ENCODE measurements around the gene MAP1B.

The MAP1B gene

GRCh38 chr5:72107131-72107900 lies at the start of gene MAP1B:
Gene MAP1B, plus strand, starts transcription at chr5:72107475. Its CDS starts 57 bp downstream, at chr5:72107532.
- Histone ChIP-seq H3K27me3 (ENCODE audit: insufficient read depth, low read depth) (no peaks in the 10 kb centered on the region), H3K27ac (peak within 1 kb of the TSS; percentile 50; the same call in 1 of the 2 replicates), H3K4me2 (peak within 1 kb of the TSS; percentile 73), H3K4me3 (IDR thresholded peaks at IDR 0.05; ENCODE audit: insufficient read depth, low read depth, low read length) (peak within 1 kb of the TSS; percentile 53), H3K9ac (peak within 1 kb of the TSS; percentile 65; the same call in 1 of the 2 replicates), H3K4me1 (ENCODE audit: low read depth, poor library complexity, severe bottlenecking) (peaks cover 7% of the 10 kb centered on the region), H2AFZ (ENCODE audit: low read depth) (peak within 1 kb of the TSS; percentile 71), H3K79me2 (ENCODE audit: insufficient read depth, low read depth) (no peaks in the 10 kb centered on the region), H3K36me3 (ENCODE audit: insufficient read depth) (no peaks in the 10 kb centered on the region), H4K20me1 (ENCODE audit: insufficient read depth) (no peaks in the 10 kb centered on the region)
- TF ChIP-seq CTCF (conservative IDR thresholded peaks at IDR 0.05; ENCODE audit: low read depth, low read length): no peak

GRCh38 chr5:72057816-72058215 lies 49.5 kb upstream of the MAP1B start:
- Histone ChIP-seq H3K4me3 (IDR thresholded peaks at IDR 0.05; ENCODE audit: insufficient read depth, low read depth, low read length) (no peak overlapping the region), H3K79me2 (ENCODE audit: insufficient read depth, low read depth) (no peaks in the 10 kb centered on the region), H3K9ac (no peak overlapping the region), H3K27me3 (ENCODE audit: insufficient read depth, low read depth) (no peaks in the 10 kb centered on the region), H3K36me3 (ENCODE audit: insufficient read depth) (no peaks in the 10 kb centered on the region), H3K4me2 (no peak overlapping the region), H3K4me1 (ENCODE audit: low read depth, poor library complexity, severe bottlenecking) (no peaks in the 10 kb centered on the region), H4K20me1 (ENCODE audit: insufficient read depth) (no peaks in the 10 kb centered on the region), H3K27ac (no peak overlapping the region), H2AFZ (ENCODE audit: low read depth) (no peak overlapping the region)
- TF ChIP-seq CTCF (conservative IDR thresholded peaks at IDR 0.05; ENCODE audit: low read depth, low read length): no peak

GRCh38 chr5:72063219-72063819 lies 44.0 kb upstream of the MAP1B start:
- H3K79me2 ChIP-seq (ENCODE audit: insufficient read depth, low read depth): no peaks in the 10 kb centered on the region
- no peaks in the 10 kb centered on the region for H4K20me1 ChIP-seq (ENCODE audit: insufficient read depth)
- H3K4me2 ChIP-seq: no peak overlapping the region
- TF ChIP-seq CTCF (conservative IDR thresholded peaks at IDR 0.05; ENCODE audit: low read depth, low read length): no peak
- H3K36me3 ChIP-seq (ENCODE audit: insufficient read depth): no peaks in the 10 kb centered on the region
- H3K27ac ChIP-seq: no peak overlapping the region
- H3K27me3 ChIP-seq (ENCODE audit: insufficient read depth, low read depth): no peaks in the 10 kb centered on the region
- no peaks in the 10 kb centered on the region for H3K4me1 ChIP-seq (ENCODE audit: low read depth, poor library complexity, severe bottlenecking)
- H3K9ac ChIP-seq: no peak overlapping the region
- no peak overlapping the region for H3K4me3 ChIP-seq (IDR thresholded peaks at IDR 0.05; ENCODE audit: insufficient read depth, low read depth, low read length)
- H2AFZ ChIP-seq (ENCODE audit: low read depth): no peak overlapping the region

GRCh38 chr5:72064801-72065570 lies 42.3 kb upstream of the MAP1B start:
- H4K20me1 ChIP-seq (ENCODE audit: insufficient read depth): no peaks in the 10 kb centered on the region
- H3K79me2 ChIP-seq (ENCODE audit: insufficient read depth, low read depth): no peaks in the 10 kb centered on the region
- H3K4me1 ChIP-seq (ENCODE audit: low read depth, poor library complexity, severe bottlenecking): no peaks in the 10 kb centered on the region
- H3K27ac ChIP-seq: no peak overlapping the region
- H3K9ac ChIP-seq: no peak overlapping the region
- no peak overlapping the region for H3K4me3 ChIP-seq (IDR thresholded peaks at IDR 0.05; ENCODE audit: insufficient read depth, low read depth, low read length)
- no peak for TF ChIP-seq CTCF (conservative IDR thresholded peaks at IDR 0.05; ENCODE audit: low read depth, low read length)
- H3K36me3 ChIP-seq (ENCODE audit: insufficient read depth): no peaks in the 10 kb centered on the region
- no peak overlapping the region for H2AFZ ChIP-seq (ENCODE audit: low read depth)
- no peak overlapping the region for H3K4me2 ChIP-seq
- H3K27me3 ChIP-seq (ENCODE audit: insufficient read depth, low read depth): no peaks in the 10 kb centered on the region
